Measurements from ENCODE around the gene TBCE.

TBCE gene

GRCh38 chr1:235473806-235474205, 106.6 kb downstream of the TBCE start:
- no peak overlapping the region for H3K23ac ChIP-seq (ENCODE audit: low read length)
- H2BK12ac ChIP-seq (ENCODE audit: low read length) = no peak overlapping the region
- DNase-seq = no peak
- no CpG with 5 or more reads among the region's 1 CpG for WGBS (ENCODE audit: extremely low coverage, insufficient coverage, insufficient read length)
- no peak overlapping the region for H3K14ac ChIP-seq (ENCODE audit: low read length)
- no peak overlapping the region for H4K12ac ChIP-seq (ENCODE audit: low read depth, low read length)
- no peak overlapping the region for H3K27ac ChIP-seq (ENCODE audit: low read depth, low read length)
- no peak overlapping the region for H4K91ac ChIP-seq (ENCODE audit: low read depth, low read length)
- H4K8ac ChIP-seq (ENCODE audit: low read depth, low read length) = no peak overlapping the region
- H2BK5ac ChIP-seq (ENCODE audit: low read depth, low read length, poor library complexity) = no peak overlapping the region
- no peak overlapping the region for H3K18ac ChIP-seq (ENCODE audit: low read length)
- H3K36me3 ChIP-seq (ENCODE audit: control insufficient read depth in 1 of 2, insufficient read depth in 2 of 2, low read length in 2 of 2) = peaks cover 8 to 10% of the 10 kb centered on the region in 2 experiments
- no peak overlapping the region for H3K4me3 ChIP-seq (ENCODE audit: low read depth, low read length)
- H3K4ac ChIP-seq (ENCODE audit: low read depth, low read length) = no peak overlapping the region
- H3K9me3 ChIP-seq (ENCODE audit: insufficient read depth, low read depth, low read length) = no peaks in the 10 kb centered on the region
- no peak overlapping the region for H2AFZ ChIP-seq (ENCODE audit: insufficient read depth, low read length, poor library complexity)
- no peaks in the 10 kb centered on the region for H3K27me3 ChIP-seq (ENCODE audit: insufficient read depth, low read length)
- no peaks in the 10 kb centered on the region for H3K79me2 ChIP-seq (ENCODE audit: control insufficient read depth, insufficient read depth, low read length, poor library complexity)
- H2AK5ac ChIP-seq (ENCODE audit: low read length) = no peak overlapping the region
- H3K4me1 ChIP-seq (ENCODE audit: control insufficient read depth in 1 of 2, insufficient read depth in 2 of 2, low read length in 2 of 2) = no peaks in the 10 kb centered on the region
- no peak overlapping the region for H3K9ac ChIP-seq (ENCODE audit: low read length)
- H3K4me2 ChIP-seq (ENCODE audit: low read length) = no peak overlapping the region
- no peak overlapping the region for H2BK120ac ChIP-seq (ENCODE audit: insufficient read depth, low read length, poor library complexity)
- no peaks in the 10 kb centered on the region for H3K79me1 ChIP-seq (ENCODE audit: low read length)

GRCh38 chr1:235483090-235483489, 115.9 kb downstream of the TBCE start:
- H3K27ac ChIP-seq (ENCODE audit: low read depth, low read length) = no peak overlapping the region

GRCh38 chr1:235485558-235485957, 118.3 kb downstream of the TBCE start:
- Histone ChIP-seq H3K4me3 (ENCODE audit: low read depth, low read length) (no peak overlapping the region), H3K9ac (ENCODE audit: low read length) (no peak overlapping the region), H4K91ac (ENCODE audit: low read depth, low read length) (no peak overlapping the region), H3K4ac (ENCODE audit: low read depth, low read length) (no peak overlapping the region), H3K27ac (ENCODE audit: low read depth, low read length) (no peak overlapping the region), H3K79me1 (ENCODE audit: low read length) (no peaks in the 10 kb centered on the region), H4K12ac (ENCODE audit: low read depth, low read length) (no peak overlapping the region), H3K4me2 (ENCODE audit: low read length) (no peak overlapping the region), H3K27me3 (ENCODE audit: insufficient read depth, low read length) (no peaks in the 10 kb centered on the region), H3K9me3 (ENCODE audit: insufficient read depth, low read depth, low read length) (no peaks in the 10 kb centered on the region), H2AK5ac (ENCODE audit: low read length) (no peak overlapping the region), H2BK120ac (ENCODE audit: insufficient read depth, low read length, poor library complexity) (no peak overlapping the region), H2BK5ac (ENCODE audit: low read depth, low read length, poor library complexity) (no peak overlapping the region), H2AFZ (ENCODE audit: insufficient read depth, low read length, poor library complexity) (no peak overlapping the region), H3K23ac (ENCODE audit: low read length) (no peak overlapping the region), H3K4me1 (ENCODE audit: control insufficient read depth in 1 of 2, insufficient read depth in 2 of 2, low read length in 2 of 2) (no peaks in the 10 kb centered on the region), H3K79me2 (ENCODE audit: control insufficient read depth, insufficient read depth, low read length, poor library complexity) (no peaks in the 10 kb centered on the region), H3K18ac (ENCODE audit: low read length) (no peak overlapping the region), H3K14ac (ENCODE audit: low read length) (no peak overlapping the region), H4K8ac (ENCODE audit: low read depth, low read length) (no peak overlapping the region), H2BK12ac (ENCODE audit: low read length) (no peak overlapping the region), H3K36me3 (ENCODE audit: control insufficient read depth in 1 of 2, insufficient read depth in 2 of 2, low read length in 2 of 2) (peaks cover 10 to 14% of the 10 kb centered on the region in 2 experiments)
- DNase-seq = no peak
- WGBS (ENCODE audit: extremely low coverage, insufficient coverage, insufficient read length) = no CpG with 5 or more reads among the region's 2 CpGs

More at GRCh38 chr1:235483090-235483489, 115.9 kb downstream of the TBCE start:
- no peaks in the 10 kb centered on the region for H3K79me1 ChIP-seq (ENCODE audit: low read length)
- no peak overlapping the region for H2BK12ac ChIP-seq (ENCODE audit: low read length)
- no peak overlapping the region for H3K4me3 ChIP-seq (ENCODE audit: low read depth, low read length)
- H2AFZ ChIP-seq (ENCODE audit: insufficient read depth, low read length, poor library complexity) = no peak overlapping the region
- no peak overlapping the region for H4K91ac ChIP-seq (ENCODE audit: low read depth, low read length)
- no peak overlapping the region for H2BK120ac ChIP-seq (ENCODE audit: insufficient read depth, low read length, poor library complexity)
- H3K23ac ChIP-seq (ENCODE audit: low read length) = no peak overlapping the region
- no peak overlapping the region for H3K14ac ChIP-seq (ENCODE audit: low read length)
- no peak overlapping the region for H3K4ac ChIP-seq (ENCODE audit: low read depth, low read length)
- no peaks in the 10 kb centered on the region for H3K27me3 ChIP-seq (ENCODE audit: insufficient read depth, low read length)
- no peak overlapping the region for H4K12ac ChIP-seq (ENCODE audit: low read depth, low read length)
- H4K8ac ChIP-seq (ENCODE audit: low read depth, low read length) = no peak overlapping the region
- no peak for DNase-seq
- H3K9me3 ChIP-seq (ENCODE audit: insufficient read depth, low read depth, low read length) = no peaks in the 10 kb centered on the region
- H3K36me3 ChIP-seq (ENCODE audit: control insufficient read depth in 1 of 2, insufficient read depth in 2 of 2, low read length in 2 of 2) = peaks cover 15 to 18% of the 10 kb centered on the region in 2 experiments
- H3K9ac ChIP-seq (ENCODE audit: low read length) = no peak overlapping the region
- H3K79me2 ChIP-seq (ENCODE audit: control insufficient read depth, insufficient read depth, low read length, poor library complexity) = no peaks in the 10 kb centered on the region
- no peak overlapping the region for H2AK5ac ChIP-seq (ENCODE audit: low read length)
- no CpG with 5 or more reads among the region's 5 CpGs for WGBS (ENCODE audit: extremely low coverage, insufficient coverage, insufficient read length)
- H3K18ac ChIP-seq (ENCODE audit: low read length) = no peak overlapping the region
- no peaks in the 10 kb centered on the region for H3K4me1 ChIP-seq (ENCODE audit: control insufficient read depth in 1 of 2, insufficient read depth in 2 of 2, low read length in 2 of 2)
- no peak overlapping the region for H3K4me2 ChIP-seq (ENCODE audit: low read length)
- H2BK5ac ChIP-seq (ENCODE audit: low read depth, low read length, poor library complexity) = no peak overlapping the region

GRCh38 chr1:235486321-235486720, 119.1 kb downstream of the TBCE start:
- Histone ChIP-seq H2BK120ac (ENCODE audit: insufficient read depth, low read length, poor library complexity) (no peak overlapping the region), H3K79me1 (ENCODE audit: low read length) (no peaks in the 10 kb centered on the region), H3K23ac (ENCODE audit: low read length) (no peak overlapping the region), H2BK12ac (ENCODE audit: low read length) (no peak overlapping the region), H3K18ac (ENCODE audit: low read length) (no peak overlapping the region), H4K12ac (ENCODE audit: low read depth, low read length) (no peak overlapping the region), H4K8ac (ENCODE audit: low read depth, low read length) (no peak overlapping the region), H3K4me2 (ENCODE audit: low read length) (no peak overlapping the region), H3K27ac (ENCODE audit: low read depth, low read length) (no peak overlapping the region), H2AK5ac (ENCODE audit: low read length) (no peak overlapping the region), H3K4me1 (ENCODE audit: control insufficient read depth in 1 of 2, insufficient read depth in 2 of 2, low read length in 2 of 2) (no peaks in the 10 kb centered on the region), H3K14ac (ENCODE audit: low read length) (no peak overlapping the region), H3K4ac (ENCODE audit: low read depth, low read length) (no peak overlapping the region), H2BK5ac (ENCODE audit: low read depth, low read length, poor library complexity) (no peak overlapping the region), H2AFZ (ENCODE audit: insufficient read depth, low read length, poor library complexity) (no peak overlapping the region), H4K91ac (ENCODE audit: low read depth, low read length) (no peak overlapping the region), H3K27me3 (ENCODE audit: insufficient read depth, low read length) (no peaks in the 10 kb centered on the region), H3K79me2 (ENCODE audit: control insufficient read depth, insufficient read depth, low read length, poor library complexity) (no peaks in the 10 kb centered on the region), H3K9ac (ENCODE audit: low read length) (no peak overlapping the region), H3K36me3 (ENCODE audit: control insufficient read depth in 1 of 2, insufficient read depth in 2 of 2, low read length in 2 of 2) (peaks cover 8 to 14% of the 10 kb centered on the region in 2 experiments), H3K9me3 (ENCODE audit: insufficient read depth, low read depth, low read length) (no peaks in the 10 kb centered on the region), H3K4me3 (ENCODE audit: low read depth, low read length) (no peak overlapping the region)
- WGBS (ENCODE audit: extremely low coverage, insufficient coverage, insufficient read length) = no CpG with 5 or more reads among the region's 5 CpGs
- DNase-seq = no peak
